HG02623 (cell line): ENCODE measurements around the gene ERCC6.

Experiments
- ATAC-seq: cut with Tn5 transposase; IDR thresholded peaks from one replicate; pipeline ENCODE4 v1.9.1; 2021; ENCODE audit warnings: moderate library complexity; ENCODE audit not compliant: unreplicated experiment

The ERCC6 gene

DNA sequence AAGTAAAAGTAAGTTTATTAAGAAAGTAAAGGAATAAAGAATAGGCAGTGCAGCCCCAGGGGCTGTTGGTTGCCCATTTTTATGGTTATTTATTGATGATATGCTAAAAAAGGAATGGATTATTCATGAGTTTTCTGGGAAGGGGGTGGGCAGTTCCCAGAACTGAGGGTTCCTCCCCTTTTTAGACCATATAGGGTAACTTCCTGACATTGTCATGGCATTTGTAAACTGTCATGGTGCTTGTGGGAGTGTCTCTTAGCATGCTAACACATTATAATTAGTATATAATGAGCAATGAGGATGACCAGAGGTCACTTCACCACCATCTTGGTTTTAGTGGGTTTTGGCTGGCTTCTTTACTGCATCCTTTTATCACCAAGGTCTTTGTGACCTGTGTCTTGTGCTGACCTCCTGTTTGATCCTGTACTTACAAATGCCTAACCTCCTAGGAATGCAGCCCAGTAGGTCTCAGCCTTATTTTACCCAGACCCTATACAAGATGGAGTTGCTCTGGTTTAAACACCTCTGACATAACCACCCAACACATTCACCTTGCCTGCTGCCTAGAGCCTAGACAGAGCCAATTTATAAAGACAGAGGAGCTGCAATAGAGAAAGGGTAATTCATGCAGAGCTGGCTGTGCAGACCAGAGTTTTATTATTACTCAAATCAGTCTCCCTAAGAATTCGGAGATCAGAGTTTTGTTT lies 10.9 kb upstream of the ERCC6 start:
- ATAC-seq: no peak

DNA sequence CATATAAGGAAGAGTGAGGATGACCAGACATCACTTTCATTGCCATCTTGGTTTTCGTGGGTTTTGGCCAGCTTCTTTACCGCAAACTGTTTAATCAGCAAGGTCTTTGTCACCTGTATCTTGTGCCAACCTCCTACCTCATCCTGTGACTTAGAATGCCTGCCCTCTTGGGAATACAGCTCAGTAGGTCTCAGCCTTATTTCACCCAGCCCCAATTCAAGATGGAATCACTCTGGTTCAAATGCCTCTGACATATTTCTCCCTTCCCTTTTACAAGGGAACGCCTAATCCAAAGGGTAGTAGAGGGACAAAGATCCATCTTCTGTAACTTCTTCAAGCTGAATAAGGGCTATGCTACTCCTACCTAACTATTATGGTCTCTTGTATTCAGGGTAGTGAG lies 4.7 kb upstream of the ERCC6 start:
- no peak for ATAC-seq

DNA sequence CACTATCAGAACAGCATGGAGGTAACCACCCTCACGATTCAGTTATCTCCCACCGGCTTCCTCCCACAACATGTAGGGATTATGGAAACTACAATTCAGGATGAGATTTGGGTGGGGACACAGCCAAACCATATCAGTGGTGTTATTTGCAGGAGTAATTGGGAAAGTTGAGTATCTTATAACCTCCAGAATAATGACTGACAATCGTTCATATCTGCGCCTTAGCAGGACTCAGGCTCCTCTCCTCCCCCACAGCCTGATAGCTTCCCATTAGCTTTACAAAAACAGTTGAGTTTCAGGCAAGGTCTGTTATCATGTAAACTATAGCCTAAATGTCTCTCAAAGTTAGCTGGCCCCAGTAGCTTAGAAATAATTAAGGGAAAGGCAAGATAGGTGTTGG lies 3.4 kb upstream of the ERCC6 start:
- ATAC-seq: no peak

DNA sequence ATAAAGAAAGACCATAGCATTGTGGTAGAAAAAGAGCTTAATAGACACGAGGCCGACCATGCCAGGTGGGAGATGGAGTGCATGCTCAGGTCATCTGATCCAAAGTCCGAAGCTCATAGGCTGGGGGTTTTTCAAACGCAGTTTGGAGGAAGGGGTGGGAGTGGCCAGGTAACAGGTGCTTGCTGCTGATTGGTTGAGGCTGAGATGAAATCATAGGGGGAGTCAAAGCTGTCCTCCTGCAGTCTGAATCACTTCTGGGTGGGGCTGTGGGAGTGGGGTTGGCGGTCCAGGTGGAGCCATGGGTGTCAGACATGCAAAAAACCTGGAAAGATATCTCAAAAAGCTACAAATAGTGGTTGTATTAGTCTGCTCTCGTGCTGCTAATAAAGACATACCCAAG lies 2.8 kb upstream of the ERCC6 start:
- ATAC-seq: no peak

DNA sequence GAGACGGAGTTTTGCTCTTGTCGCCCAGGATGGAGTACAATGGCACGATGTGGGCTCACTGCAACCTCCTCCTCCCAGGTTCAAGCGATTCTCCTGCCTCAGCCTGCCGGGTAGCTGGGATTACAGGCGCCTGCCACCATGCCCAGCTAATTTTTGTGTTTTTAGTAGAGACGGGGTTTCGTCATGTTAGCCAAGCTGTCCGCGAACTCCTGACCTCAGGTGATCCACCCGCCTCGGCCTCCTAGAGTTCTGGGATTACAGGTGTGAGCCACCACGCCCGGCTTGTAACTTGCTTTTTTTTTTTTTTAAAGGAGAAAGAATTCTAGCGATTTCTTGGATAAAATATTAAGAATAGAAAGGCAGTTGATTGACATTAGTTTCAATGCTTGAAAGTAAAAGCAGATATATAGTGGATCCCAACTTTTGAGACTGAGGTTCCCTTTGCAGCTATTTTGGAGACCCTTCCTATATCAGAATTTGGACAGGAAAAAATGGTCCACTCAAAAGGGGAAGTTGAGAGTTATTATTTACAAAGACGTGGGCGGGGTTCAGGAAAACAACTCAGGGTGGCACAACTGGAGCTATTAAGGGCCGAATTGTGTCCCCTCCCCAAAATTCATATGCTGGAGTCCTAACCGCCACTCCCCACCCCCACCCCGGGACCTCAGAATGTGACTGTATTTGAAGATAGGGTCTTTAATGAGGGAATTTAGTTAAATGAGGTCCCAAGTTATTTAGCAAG lies 1.3 kb upstream of the ERCC6 start:
- ATAC-seq: no peak

DNA sequence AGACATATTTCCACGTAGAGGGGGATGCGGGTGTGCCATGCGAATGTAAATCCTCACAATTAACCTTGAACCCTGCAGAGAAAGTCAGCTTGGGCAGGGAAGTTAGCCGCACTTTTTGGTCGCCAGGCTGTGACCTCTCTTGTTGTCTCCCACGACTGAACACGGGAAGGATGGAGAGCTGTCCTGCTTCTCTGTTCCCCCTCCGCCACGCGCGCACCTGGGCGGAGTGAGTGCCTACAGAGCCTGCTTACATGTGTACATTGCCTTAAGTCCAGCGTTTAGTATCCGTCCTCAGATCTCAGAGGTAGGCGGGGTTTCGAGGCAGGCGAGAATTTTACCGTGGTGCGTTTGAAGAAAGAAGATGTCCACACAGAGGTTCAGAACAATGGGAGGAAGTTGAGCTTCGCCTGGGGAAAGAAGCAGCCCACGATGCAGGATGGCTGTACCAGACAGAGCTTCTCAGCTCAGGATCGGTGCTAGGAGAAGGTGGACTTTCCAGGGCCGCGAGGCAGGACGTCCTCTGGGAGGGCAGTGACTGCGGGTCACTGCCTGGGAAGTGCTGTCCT lies 482 bp upstream of the ERCC6 start:
- ATAC-seq: no peak

DNA sequence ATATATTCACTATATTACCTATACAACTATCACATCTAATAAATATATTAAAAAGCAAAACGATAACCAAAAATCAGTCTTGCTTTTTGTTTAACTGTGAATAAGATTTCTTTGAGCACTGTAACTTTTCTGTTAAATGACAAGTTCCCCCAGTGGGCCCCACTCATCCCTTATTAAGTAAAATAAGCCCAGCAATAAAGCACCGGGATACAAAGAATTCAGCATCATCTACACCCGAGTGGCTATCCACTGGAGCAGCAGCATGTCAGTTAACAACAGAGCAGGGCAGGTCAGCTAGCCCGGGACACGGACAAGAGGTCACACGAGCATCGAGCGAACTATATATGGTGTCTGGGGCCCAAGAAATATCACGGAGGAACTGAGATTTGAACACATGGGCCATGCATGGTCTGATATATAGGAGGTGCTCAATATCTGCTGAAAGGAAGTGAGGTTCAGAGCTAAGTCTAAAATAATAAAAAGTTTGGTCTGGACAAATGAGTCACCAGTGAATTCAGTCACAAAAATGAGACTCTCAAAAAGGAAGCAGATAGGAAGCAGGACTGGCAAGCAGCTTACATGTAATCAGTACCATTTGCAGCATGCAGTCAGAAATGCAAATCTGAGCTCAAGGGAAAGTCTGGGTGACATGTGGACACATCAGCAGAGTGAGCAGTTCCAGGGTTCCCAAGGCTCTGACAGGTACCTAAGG lies 4.1 kb downstream of the ERCC6 start:
- ATAC-seq: peak; percentile 47

DNA sequence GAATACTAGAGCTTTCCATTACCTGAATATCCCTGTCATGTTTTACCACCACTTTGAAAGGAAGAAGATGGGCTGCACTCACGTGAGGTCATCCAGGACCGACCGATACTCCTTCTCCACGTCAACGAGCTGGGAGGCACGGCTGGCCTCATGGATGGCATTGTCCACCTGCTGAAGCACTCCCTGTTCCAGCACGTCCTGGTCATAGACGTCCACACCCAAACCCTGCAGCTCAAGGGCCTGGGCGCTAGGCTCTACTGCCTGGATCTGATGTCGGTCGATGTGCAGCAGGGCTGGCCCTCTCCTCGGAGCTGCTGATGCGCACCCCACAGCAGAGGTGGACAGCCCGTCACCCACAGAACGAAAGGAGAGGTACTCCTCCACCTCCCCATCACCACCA lies 6.5 kb downstream of the ERCC6 start:
- ATAC-seq: no peak

DNA sequence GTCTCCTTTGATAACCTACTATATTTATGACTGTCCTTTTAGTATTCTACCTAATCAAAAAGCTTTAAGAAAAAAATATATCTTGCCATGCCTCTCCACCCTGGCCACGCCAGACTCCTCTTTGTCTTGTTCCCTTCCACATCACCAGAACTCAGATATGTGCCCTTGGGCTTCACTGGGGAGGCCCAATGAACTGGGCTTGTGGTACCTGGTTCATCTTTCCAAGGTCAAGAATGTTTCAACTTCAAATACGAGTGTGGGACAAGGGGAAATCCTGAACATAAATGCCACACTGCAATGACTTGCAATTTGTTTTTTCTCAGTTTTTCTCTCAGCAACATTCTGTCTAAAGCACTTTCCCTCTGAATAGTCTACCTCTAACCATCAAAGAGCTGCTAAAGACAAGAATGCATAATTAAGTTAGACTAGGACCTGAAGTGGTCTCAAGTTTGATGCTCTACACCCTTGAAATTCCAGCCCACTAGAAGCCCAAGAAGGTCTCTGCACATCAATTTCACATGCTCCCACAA lies 9.9 kb downstream of the ERCC6 start:
- no peak for ATAC-seq

DNA sequence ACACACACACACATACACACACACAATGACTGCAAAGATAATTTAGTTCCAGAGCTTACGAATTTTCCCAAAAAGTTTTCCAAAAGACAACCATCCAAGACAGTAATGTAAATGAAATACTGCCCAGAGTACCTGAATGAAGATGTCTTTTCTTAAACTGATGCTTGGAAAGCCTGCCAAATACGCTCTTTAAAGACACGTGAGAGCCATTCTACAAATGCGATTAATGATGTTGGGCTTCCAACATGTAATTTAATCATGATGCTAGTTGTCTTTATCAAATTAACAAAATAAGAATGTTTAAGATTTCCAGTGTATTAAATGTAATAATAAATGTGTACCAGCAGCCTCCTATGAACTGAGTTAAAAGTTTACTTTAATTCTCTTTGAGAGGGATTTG lies 11.1 kb downstream of the ERCC6 start:
- ATAC-seq: no peak

DNA sequence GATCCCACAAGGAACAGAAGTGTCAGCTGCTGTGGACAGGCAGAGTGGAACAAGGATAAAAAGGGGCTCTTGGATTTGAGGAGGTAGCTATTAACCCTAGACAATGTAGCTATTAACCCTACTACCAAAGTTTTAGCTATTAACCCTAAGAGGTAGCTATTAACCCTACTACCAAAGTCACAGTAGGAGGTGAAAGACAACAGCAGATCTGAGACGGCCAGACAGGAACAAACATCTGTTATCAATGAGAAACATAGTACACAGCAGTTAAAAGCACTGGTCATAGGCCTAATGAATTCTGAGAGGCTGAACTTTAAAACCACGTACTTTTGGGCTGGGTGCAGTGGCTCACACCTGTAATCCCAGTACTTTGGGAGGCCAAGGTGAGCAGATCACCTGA lies 11.9 kb downstream of the ERCC6 start:
- ATAC-seq: no peak

DNA sequence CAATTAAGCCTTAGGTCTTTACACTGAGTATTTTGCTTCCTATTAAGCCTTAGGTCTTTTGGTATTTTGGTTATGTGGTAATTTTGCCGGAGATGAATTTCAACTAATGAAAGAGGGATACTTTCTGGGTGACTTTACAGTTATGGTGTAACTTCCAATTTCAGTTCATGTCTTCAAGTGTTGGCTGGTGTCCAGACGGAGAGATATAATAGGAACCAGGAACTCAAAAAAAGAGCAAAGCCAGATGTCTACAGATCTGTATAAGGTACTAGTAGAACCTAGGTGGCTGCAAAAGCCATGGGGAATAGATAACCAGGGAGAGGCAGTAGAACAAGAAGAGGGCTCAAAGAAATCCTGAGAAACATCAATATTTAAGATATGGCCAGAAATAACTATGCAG lies 12.3 kb downstream of the ERCC6 start:
- ATAC-seq: no peak

DNA sequence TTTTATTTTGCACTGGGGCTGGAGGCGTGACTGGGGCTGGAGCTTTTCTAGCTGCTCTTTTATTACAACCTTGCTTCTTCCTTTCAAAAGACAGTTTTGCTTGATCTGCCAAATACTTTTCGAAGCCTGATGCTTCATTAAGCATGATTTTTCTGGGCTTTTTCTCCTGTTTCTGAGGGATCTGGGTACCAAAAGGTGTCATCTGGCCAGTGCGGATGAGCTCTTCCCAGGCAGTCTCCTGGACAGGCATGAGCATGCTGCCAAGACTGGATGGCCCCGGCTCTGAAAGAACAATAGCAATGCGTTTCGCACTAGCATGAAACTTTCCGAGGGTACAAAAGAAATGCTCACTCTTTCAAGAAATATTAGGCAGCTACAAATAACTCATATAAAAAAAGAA lies 14.4 kb downstream of the ERCC6 start:
- no peak for ATAC-seq

DNA sequence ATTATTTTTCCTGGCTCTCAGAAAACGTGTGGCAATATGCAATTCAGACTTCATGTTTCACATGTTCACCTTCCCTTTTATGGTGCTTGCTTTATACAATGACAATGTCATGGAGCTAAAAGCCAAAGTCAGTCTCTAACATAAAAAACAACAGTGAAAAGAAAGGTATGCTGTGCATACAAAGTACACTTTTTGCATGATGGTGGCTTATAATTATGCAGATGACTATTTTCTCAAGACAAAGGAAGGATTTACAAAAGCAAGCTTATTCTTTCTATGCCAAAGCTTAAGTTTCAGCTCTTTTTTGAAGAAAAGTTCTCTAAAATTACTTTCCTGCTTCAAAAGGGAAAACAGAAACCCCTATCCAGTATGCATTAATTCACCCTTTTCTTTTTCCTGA lies 15.6 kb downstream of the ERCC6 start:
- no peak for ATAC-seq

DNA sequence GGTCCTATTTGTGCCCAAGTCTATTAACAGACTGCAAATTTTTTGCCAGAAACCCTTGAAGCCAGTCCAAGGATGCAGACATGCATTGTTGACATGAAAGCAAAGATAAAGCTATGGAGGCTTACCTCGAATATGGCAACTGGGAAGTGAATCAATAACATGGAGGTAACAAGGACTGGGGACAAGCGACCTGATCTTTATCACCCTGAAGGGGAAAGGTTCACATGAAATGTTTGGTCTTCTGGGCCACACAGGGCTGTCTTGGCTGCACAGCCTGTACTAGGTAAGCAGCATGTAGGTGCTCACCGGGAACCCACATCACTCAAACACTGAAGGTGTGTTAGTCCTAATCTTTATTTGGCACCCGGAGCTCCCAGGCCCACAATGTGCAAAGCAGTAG lies 17.9 kb downstream of the ERCC6 start:
- no peak for ATAC-seq

DNA sequence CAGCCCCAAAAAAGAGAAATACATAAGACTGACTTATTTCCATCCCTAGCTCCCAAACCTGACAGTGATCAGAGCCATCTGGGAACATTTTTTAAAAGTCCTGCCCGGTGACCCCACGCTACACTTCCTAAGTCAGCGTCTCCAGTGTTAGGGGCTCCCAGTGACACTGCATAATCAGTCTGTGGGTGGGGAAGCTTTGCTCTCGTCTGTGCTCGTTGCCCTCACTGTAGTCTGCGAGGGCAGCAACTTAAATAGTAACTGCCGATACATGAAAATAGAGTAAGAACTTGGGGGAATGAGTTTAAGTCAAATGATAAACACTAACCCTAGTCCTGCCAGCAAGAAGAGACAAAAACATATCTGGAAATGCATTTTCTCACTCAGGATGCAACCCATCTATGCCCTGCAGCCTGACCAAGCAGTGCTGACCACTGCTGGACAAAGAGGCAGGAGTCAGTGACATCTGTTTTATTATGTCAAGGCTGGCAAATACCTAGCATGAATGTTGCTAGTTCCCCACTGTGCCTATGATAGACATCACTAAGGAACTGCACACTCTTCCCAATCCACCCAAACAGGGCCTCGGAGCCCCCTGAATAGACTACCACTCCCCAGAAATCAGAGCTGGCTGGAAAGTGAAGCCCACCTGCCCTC lies 18.7 kb downstream of the ERCC6 start:
- no peak for ATAC-seq

DNA sequence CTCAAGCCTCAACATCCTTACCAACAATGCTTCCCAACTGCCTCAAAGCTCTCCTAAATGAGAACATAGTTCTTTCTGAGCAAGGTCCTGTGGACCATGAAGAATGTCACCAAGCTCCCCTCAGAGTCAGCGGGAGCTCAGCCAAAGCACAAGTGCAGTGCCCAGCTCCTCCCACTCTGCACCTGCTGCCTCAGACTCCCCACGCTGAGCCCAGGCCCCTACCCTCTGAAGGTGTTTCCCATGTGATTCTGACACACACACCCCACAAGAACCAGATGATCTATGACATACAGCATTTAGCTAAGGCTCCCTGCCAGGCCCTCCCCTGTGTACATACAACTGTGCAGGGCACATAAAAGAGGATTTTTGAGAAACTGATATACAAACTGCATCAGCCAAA lies 19.2 kb downstream of the ERCC6 start:
- ATAC-seq: no peak

DNA sequence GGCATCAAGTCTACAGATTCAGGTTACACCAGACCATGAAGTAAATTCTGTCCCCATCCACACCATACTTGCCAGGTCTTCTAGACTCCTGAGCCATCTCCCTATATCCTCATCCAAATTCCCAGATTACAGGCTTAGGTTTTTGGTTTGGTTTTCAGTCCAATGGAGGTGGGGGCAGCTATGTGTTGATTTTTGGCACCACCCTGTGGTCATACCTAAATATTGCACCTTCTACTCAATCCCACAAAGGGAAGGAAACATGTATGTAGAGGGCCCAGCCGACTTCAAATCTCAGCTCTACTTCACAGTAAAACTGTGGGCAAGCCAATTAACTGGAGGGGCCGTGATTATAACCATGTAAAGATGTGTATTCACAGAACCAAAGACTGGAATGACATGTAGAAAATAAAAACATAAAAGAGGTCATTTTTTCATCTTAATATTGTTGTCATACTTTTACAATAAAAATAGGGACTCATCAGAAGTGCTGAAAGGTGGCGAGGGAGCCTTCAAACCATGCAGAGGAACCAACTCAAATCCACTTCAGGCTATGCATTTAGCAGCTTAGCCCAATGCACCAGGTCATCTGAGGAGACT lies 19.8 kb downstream of the ERCC6 start:
- peak; percentile 50 for ATAC-seq

DNA sequence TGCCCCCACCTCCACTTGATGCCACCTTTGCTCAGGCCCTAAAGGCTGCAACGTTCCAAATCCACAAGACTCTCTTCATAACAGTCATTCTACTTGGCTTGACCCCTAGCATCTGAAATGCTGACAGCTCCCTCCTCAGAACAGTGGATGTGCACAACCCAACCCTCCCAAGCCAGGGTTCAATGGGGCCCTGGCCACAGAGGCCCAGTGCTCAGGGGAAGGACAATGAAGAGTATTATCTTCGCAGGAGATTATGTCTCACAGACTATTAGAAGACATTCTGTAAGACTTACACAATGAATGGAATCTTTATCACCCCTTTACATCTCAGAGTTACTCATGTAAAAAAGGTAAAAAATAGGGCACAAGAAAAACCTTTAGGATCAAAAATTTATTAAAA lies 20.4 kb downstream of the ERCC6 start:
- ATAC-seq: no peak

DNA sequence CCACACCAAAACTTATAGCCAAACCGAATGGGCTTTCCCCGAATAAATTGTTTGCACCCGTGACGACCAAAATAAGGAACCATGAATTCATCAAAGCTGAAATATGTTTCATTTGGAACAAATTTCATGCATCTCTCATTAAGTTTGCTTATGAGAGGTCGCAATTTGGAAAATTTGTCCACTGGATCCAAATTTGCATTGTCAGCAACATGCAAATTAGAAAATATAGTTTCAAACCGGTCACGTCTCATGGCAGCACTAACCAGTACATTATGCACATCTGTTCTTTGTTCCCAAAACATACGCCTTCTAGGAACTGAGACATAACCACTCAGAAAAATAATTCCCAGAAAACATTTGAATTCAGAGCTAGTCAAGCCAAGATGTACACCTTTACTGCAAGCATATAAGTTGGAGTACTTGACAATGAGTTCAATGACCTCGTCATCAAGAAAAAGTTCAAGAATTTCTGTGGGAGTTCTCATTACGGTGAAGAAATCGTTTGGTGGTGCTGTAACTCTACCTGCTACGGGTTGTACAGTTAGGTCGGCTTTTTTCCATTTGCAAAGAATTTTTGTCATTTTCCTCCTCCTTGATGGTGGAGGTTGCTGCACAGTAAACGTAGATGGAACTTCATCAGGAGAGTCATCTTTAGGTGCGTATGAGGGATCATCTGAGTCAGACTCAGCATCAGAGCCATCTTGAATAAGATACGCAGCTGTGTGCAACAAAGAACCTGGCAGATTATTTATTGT lies 22.5 kb downstream of the ERCC6 start:
- no peak for ATAC-seq
